Dermis microvascular lymphatic vessel endothelial cell (primary cell): ENCODE data around the gene PQBP1. TPM values are rescaled to one million over a fixed set of nuclear protein-coding genes. Genes with fewer than 3 reads are reported as not detected.
A peak's percentile ranks its signal among the peaks of the same experiment; 100 is the strongest.

Experiments
- DNase-seq, 2 donors: peaks; one replicate each; pipeline versions ENCODE4 v3.0.0 to v3.0.0-alpha.2; 2010; ENCODE audit warnings: low read depth in 2 of 2
- total RNA-seq: library from RNA; depleted of rRNA; stranded (reverse); fragments of >200 nt; gene quantifications from 2 replicates; pipeline ENCODE4 v1.2.1, GENCODE V29; 2014

Gene PQBP1
- total RNA-seq, 1 donor from 2014 or later = 60.2 TPM

GRCh38 chrX:48920718-48921104, 23.0 kb downstream of the PQBP1 start:
- DNase-seq = no peak

DNA sequence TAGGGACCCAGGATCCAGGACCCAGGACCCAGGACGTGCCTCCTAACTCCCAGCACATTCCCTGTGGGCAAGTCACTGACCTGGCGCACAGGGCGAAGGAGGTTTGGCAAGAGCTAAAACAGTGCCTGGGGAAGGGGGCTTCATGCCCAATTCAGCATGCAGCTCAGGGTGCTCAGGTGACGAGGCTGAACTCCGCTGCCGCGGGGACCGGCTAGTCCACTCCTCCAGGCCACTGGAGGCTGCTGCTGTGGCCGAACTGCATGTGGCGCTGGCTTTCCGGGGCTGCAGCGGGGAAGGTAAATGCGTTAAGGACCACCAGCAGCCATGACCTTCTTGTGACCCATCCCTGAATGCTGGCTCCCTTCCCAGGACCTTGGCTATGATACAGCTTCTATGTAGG, 26.0 kb downstream of the PQBP1 start:
- no peak for DNase-seq

DNA sequence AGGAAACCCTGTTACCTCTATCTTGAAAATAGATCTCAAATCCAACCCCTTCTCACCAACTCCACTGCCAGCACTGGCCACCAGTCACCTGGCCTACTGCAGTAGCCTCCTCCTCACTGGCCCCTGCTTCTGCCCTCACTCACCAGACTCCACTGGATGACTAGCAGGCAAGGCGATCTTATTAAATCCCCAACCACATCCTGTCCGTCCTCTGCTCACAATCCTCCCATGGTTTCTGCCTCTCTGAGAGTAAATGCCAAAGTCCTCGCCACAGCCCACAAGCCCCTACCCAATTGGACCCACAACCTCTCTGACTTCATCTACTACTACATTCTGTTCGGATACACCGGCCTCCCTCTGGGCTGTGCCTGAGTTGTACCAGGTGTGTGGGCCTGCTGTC, 26.5 kb downstream of the PQBP1 start:
- no peak for DNase-seq

GRCh38 chrX:48927123-48927522, 29.4 kb downstream of the PQBP1 start:
- DNase-seq = no peak

- no peak for DNase-seq
These were observed 30.1 kb downstream of the PQBP1 start for GRCh38 chrX:48927736-48928382.

DNA sequence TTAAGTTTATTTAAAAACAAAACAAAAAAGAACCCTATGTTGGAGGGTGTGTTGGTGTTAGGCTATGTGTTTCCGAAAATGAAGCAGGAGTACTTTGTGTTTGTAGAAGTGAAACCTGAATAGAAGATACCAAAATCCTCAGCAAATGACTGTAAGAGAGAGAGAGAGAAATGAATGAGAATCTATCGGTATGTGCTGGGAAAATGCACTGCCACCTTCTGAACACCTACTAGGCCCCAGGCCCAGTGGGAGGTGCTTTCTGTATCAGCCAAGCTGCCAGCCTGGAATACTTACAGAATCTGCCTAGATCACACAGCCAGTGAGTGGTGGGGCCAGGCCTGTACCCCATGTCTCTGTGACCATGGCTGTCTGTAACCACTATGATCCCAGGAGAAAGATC, 36.0 kb downstream of the PQBP1 start:
- no peak for DNase-seq

- DNase-seq = no peak
These were observed 37.0 kb downstream of the PQBP1 start for GRCh38 chrX:48934581-48935300.

GRCh38 chrX:48935301-48935670, 37.6 kb downstream of the PQBP1 start:
- DNase-seq = no peak

DNA sequence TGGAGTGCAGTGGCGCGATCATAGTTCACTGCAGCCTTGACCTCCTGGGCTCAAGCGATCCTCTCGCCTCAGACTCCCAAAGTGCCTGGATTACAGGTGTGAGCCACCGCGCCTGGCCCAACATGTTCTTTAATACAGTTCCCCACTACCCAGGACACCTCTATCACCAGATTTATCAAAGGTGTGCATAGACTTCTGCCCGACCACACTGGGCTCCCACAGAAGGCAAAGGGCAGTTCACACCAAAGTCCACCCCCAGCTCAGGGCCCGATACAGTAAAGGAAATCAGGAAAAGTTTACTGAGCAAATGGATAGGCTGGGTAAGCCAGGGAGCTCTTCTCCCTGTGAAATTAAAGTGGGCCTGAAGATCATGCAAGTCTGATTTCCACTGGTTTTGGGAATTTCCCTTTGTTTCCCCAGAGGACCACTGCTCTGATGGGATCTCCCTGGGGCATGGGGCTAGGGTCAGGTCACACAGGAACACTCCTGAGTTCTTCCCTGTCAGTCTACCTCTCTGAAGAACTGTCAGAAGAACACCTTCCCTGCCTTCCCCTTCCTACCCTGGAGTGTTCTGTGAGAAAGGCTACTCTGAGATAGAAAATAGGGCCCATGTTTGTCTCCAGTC, 38.8 kb downstream of the PQBP1 start:
- DNase-seq = no peak

- no peak for DNase-seq
These were observed 39.6 kb downstream of the PQBP1 start for GRCh38 chrX:48937054-48937907.

GRCh38 chrX:48938721-48939425, 41.1 kb downstream of the PQBP1 start:
- no peak for DNase-seq

DNA sequence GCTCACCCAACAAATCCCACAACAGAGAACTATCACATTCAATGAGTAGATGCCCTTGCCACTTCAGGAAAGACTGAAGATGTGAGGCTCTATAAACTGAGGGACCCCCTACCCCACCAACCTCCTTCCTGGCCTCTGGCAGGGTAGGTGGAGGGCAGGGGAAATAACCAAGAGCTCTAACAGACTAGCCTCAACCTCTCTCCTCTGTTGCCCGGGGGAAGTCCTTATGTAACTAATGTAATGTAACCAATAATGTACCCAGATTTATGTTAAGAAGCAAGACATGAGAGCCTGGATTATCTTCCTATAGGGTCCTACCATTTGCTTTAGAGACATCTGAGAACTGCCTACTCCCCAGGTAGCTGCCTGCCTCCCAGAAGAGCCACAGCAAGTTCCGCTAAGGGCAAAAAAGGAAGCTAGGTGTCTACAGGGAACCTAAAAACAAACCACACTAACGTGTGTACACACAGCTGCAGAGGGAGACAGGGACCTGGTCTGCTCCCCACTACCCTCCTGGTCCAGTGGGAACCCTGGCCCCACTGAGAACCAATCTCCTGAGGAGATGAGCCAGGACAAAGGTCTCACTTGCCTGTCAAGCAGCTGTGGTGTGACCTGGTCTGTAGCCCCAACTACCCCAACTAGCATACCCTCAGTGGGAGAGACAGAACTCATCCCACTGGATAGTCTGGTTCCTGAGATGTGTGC, 41.9 kb downstream of the PQBP1 start:
- DNase-seq = no peak

- no peak for DNase-seq
These were observed 42.8 kb downstream of the PQBP1 start for GRCh38 chrX:48940404-48940955.

GRCh38 chrX:48942895-48943294, 45.2 kb downstream of the PQBP1 start:
- DNase-seq = no peak

DNA sequence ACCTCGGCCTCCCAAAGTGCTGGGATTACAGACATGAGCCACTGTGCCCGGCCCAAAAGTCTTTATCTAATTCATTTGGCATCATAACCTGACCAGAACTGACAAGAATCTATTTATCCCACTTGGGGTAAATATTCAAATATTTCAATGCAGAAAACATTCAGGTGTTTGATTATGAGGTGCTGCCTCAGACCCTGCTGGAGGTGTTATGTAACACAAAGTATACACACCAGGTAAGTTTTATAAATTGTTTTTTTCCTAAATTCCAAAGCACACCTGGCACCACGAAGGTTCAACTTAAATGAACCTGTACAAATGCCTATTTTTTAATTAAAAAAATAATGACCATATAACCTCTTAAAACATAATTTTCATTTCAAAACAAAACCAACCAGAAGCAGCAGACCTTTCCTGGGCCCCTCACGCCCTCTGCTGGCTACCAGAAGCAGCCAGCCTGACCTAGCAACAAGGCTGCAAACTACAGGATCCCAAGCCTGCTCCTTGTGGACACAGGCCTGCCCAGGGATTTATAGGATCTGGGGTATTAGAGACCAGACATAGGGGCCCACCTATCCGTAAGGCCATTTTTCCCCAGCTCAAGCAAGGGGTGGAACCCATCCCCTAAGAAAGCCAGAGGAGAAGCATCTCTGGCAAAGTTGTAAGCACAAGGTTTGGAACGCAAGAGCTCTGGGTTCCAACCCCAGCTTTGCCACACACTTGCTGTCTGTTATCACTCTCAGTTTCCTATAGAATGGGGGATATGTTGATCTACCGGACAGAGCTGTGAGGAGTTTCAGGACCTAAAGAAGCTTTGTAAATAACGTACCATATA, 48.0 kb downstream of the PQBP1 start:
- DNase-seq = peak in 1 of 2 donors; percentile 55

DNA sequence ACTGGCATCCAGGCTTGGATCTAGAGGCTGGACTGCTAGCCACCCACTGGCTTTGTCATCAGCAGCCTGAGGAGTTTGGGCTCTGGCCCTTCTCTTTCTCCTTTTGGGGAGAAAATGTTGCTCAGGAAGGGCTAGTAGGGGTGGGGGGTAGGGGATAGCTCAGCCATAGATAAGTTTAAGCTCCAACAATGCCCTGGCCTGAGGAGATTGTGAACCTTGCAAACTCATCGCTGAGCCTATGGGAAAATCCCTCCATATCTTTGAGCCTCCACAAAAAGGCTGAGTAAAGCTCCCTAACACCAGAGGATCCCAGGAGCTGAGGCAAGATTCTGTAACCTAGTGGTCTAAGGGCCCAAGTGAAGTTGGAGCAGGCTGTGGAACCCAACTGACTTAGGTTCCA, 50.9 kb downstream of the PQBP1 start:
- DNase-seq = no peak
